ENCODE results near the gene LTBP1. TPM values are rescaled to one million over a fixed set of nuclear protein-coding genes. Genes with fewer than 3 reads are reported as not detected.
"Not testable (repeated sequence)": the region's sequence is repeated elsewhere in the genome, so short reads cannot be mapped to it uniquely, and the experiment has no call there.

Gene LTBP1
- total RNA-seq, 1 experiment from 2014 or later: 11.8 TPM

DNA sequence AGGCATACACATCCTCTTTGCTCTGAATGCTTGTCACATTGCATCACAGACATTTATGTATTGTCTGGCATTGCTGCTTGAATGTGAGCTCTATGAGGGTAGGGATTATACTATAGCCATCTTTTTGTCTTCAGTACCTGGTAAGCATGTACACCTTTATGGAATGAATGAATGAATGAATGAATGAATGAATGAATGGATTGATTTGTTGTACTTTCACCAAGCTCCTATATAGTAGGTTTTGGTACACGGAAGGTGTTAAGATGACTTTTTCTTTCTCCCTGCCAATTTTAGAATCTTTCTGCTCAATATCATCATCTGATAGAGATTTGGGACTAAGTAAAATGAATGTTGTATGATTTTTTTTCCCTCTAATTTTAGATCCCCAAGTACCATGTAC, 13.5 kb downstream of the LTBP1 start:
- no peak overlapping the region for H3K9ac ChIP-seq (ENCODE audit: low read length)
- no peaks in the 10 kb centered on the region for H4K20me1 ChIP-seq (ENCODE audit: insufficient read depth, low read depth, low read length)
- H3K4me1 ChIP-seq (ENCODE audit: low read length): no peaks in the 10 kb centered on the region
- H3K27ac ChIP-seq (ENCODE audit: low read length): no peak overlapping the region
- H3K79me2 ChIP-seq (ENCODE audit: low read length): no peaks in the 10 kb centered on the region
- no peak overlapping the region for H3K4me3 ChIP-seq (ENCODE audit: low read length)
- H3K36me3 ChIP-seq (ENCODE audit: insufficient read depth, low read length): no peaks in the 10 kb centered on the region
- H2AFZ ChIP-seq (ENCODE audit: low read length): no peak overlapping the region
- no peak overlapping the region for H3K4me2 ChIP-seq (ENCODE audit: low read depth, low read length, poor library complexity, severe bottlenecking)
- DNase-seq: no peak
- no peaks in the 10 kb centered on the region for H3K27me3 ChIP-seq (ENCODE audit: low read length)
- no peaks in the 10 kb centered on the region for H3K9me2 ChIP-seq (replicated peaks; ENCODE audit: insufficient read depth, low read length)
- H3K9me3 ChIP-seq (ENCODE audit: low read length): no peaks in the 10 kb centered on the region

DNA sequence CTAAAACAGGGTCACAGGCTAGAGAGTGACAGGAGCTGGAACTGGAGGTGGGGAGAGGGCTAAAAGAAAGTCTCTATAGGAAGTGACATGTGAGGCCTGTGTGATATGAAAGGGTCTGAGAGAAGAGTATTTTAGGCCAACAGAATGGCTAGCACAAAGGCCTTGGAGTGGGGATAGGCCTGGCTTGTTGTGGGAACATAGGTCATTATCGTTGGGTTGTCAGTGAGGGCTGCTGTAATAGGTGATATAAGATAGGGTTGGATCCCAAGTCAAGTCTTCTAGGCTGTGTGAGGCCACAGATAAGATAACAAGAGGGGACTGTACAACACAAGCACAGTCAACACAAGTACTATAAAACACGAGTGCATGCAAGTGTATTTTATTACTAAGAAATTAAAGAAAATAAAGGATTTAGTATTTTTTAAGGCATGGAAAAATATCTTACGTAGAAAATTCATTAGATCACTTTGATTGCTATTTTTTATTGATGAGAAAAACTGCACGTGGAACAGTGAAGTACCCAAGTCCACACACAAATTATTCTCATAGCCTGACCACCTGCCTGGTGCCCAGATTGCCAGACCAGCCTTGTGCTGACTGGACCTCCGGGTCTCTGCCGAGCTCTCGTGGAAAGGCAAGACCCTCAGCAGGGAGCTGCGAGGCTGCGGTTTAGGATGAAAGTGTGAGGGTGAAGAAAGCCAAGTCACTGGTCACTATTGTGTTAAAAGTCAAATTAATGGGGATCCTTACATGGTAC, 14.1 kb downstream of the LTBP1 start:
- Histone ChIP-seq H3K4me3 (ENCODE audit: low read length) (no peak overlapping the region), H2AFZ (ENCODE audit: low read length) (no peak overlapping the region), H3K9me2 (replicated peaks; ENCODE audit: insufficient read depth, low read length) (no peaks in the 10 kb centered on the region), H3K27me3 (ENCODE audit: low read length) (no peaks in the 10 kb centered on the region), H3K9me3 (ENCODE audit: low read length) (no peaks in the 10 kb centered on the region), H4K20me1 (ENCODE audit: insufficient read depth, low read depth, low read length) (no peaks in the 10 kb centered on the region), H3K4me2 (ENCODE audit: low read depth, low read length, poor library complexity, severe bottlenecking) (no peak overlapping the region), H3K79me2 (ENCODE audit: low read length) (no peaks in the 10 kb centered on the region), H3K9ac (ENCODE audit: low read length) (no peak overlapping the region), H3K27ac (ENCODE audit: low read length) (no peak overlapping the region), H3K4me1 (ENCODE audit: low read length) (no peaks in the 10 kb centered on the region), H3K36me3 (ENCODE audit: insufficient read depth, low read length) (no peaks in the 10 kb centered on the region)
- no peak for DNase-seq

DNA sequence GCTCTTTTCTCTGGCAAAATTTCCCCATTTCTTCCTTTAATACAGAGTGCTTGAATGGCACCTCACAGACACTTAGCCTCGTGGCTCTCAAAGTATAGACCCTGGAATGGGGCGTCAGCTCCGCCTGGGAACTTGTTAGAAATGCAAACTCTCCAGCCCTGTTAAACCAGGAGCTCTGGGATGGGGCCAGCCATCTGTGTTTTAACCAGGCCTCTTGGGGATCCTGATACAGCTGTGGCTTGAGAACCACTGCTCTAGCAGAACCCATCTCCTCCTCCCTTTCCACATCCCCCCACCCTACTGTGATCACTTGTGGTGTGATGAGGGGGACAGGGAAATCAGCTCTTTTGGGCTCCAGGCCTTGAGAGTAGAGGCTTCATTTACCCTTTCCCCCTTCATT, 15.9 kb downstream of the LTBP1 start:
- H3K27me3 ChIP-seq (ENCODE audit: low read length): no peaks in the 10 kb centered on the region
- H3K79me2 ChIP-seq (ENCODE audit: low read length): no peaks in the 10 kb centered on the region
- H4K20me1 ChIP-seq (ENCODE audit: insufficient read depth, low read depth, low read length): no peaks in the 10 kb centered on the region
- no peak overlapping the region for H3K27ac ChIP-seq (ENCODE audit: low read length)
- H2AFZ ChIP-seq (ENCODE audit: low read length): no peak overlapping the region
- no peak overlapping the region for H3K4me3 ChIP-seq (ENCODE audit: low read length)
- no peak for DNase-seq
- H3K36me3 ChIP-seq (ENCODE audit: insufficient read depth, low read length): no peaks in the 10 kb centered on the region
- H3K9me3 ChIP-seq (ENCODE audit: low read length): no peaks in the 10 kb centered on the region
- H3K4me2 ChIP-seq (ENCODE audit: low read depth, low read length, poor library complexity, severe bottlenecking): no peak overlapping the region
- no peaks in the 10 kb centered on the region for H3K4me1 ChIP-seq (ENCODE audit: low read length)
- H3K9ac ChIP-seq (ENCODE audit: low read length): no peak overlapping the region
- H3K9me2 ChIP-seq (replicated peaks; ENCODE audit: insufficient read depth, low read length): no peaks in the 10 kb centered on the region

DNA sequence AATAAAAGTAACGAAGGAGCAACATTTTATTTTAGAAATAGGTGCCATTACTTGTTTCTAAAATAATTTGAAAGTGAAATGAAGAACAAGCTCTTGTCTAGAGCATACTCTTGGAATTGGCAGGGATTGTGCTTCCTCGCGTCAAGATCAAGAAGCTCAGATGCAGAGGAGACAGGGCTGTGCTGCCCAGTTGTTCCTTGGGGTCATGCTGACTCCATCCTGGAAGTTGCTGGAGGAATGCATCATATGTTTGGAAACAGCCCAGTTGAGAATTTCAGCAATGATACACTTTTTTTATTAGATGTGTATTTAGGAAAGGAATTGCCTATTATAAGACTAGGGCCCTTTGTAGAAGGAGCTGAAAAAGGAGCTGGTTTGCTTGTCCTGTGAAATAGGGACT, 17.2 kb downstream of the LTBP1 start:
- Histone ChIP-seq H3K79me2 (ENCODE audit: low read length) (no peaks in the 10 kb centered on the region), H3K36me3 (ENCODE audit: insufficient read depth, low read length) (no peaks in the 10 kb centered on the region), H3K4me3 (ENCODE audit: low read length) (no peak overlapping the region)

DNA sequence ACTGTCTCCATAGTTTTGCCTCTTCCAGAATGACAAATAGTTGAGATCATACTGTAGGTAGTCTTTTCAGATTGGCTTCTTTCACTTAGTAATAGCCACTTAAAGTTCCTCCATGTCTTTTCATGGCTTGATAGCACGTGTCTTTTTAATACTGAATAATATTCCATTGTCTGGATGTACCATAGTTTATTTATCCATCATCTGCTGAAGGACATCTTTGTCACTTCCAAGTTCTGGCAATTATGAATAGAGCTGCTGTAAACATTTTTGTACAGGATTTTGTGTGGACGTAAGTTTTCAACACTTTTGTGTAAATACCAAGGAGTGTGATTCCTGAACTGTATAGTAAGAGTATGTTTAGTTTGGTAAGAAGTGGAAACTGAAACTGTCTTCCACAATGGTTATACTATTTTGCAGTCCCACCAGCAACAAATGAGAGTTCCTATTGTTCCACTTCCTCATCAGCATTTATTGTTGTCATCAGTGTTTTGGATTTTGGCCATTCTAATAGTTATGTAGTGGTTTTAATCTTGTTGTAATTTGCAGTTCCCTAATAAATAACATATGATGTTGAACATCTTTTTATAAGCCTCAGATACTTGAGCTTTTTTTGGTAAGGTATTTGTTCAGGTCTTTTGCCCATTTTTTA, 18.9 kb downstream of the LTBP1 start:
- Histone ChIP-seq H3K79me2 (ENCODE audit: low read length) (no peaks in the 10 kb centered on the region), H3K4me2 (ENCODE audit: low read depth, low read length, poor library complexity, severe bottlenecking) (no peak overlapping the region), H3K36me3 (ENCODE audit: insufficient read depth, low read length) (no peaks in the 10 kb centered on the region), H3K9ac (ENCODE audit: low read length) (no peak overlapping the region), H3K4me1 (ENCODE audit: low read length) (no peaks in the 10 kb centered on the region), H3K27ac (ENCODE audit: low read length) (no peak overlapping the region), H2AFZ (ENCODE audit: low read length) (no peak overlapping the region), H3K4me3 (ENCODE audit: low read length) (no peak overlapping the region), H3K9me2 (replicated peaks; ENCODE audit: insufficient read depth, low read length) (no peaks in the 10 kb centered on the region), H3K27me3 (ENCODE audit: low read length) (no peaks in the 10 kb centered on the region), H3K9me3 (ENCODE audit: low read length) (no peaks in the 10 kb centered on the region), H4K20me1 (ENCODE audit: insufficient read depth, low read depth, low read length) (no peaks in the 10 kb centered on the region)
- no peak for DNase-seq

More for the DNA sequence above, 17.2 kb downstream of the LTBP1 start:
- no peak overlapping the region for H3K4me2 ChIP-seq (ENCODE audit: low read depth, low read length, poor library complexity, severe bottlenecking)
- H3K27me3 ChIP-seq (ENCODE audit: low read length): no peaks in the 10 kb centered on the region
- no peak overlapping the region for H3K9ac ChIP-seq (ENCODE audit: low read length)
- H2AFZ ChIP-seq (ENCODE audit: low read length): no peak overlapping the region
- DNase-seq: no peak
- H4K20me1 ChIP-seq (ENCODE audit: insufficient read depth, low read depth, low read length): no peaks in the 10 kb centered on the region
- H3K27ac ChIP-seq (ENCODE audit: low read length): no peak overlapping the region
- H3K9me3 ChIP-seq (ENCODE audit: low read length): no peaks in the 10 kb centered on the region
- H3K4me1 ChIP-seq (ENCODE audit: low read length): no peaks in the 10 kb centered on the region
- no peaks in the 10 kb centered on the region for H3K9me2 ChIP-seq (replicated peaks; ENCODE audit: insufficient read depth, low read length)

DNA sequence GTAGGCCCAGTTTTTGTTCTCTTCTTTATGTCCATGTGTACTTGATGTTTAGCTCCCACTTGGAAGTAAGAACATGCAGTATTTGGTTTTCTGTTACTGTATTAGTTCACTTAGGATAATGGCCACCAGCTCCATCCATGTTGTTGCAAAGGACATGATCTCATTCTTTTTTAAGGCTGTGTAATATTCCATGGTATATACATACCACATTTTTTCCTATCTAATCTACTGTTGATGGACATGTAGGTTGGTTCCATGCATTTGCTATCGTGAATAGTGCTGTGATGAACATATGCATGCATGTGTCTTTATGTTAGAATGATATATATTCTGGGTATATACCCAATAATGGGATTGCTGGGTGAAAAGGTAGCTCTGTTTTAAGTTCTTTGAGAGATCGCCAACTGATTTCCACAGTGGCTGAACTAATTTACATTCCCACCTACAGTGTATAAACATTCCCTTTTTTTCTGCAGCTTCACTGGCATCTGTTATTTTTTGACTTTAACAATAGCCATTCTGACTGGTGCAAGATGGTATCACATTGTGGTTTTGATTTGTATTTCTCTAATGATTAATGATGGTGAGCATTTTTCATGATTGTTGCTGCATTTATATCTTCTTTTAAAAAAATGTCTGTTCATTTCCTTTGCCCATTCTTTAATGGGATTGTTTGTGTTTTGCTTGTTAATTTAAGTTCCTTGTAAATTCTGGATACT, 22.9 kb downstream of the LTBP1 start:
- Histone ChIP-seq H3K36me3 (ENCODE audit: insufficient read depth, low read length) (no peaks in the 10 kb centered on the region), H3K9ac (ENCODE audit: low read length) (no peak overlapping the region), H3K27ac (ENCODE audit: low read length) (no peak overlapping the region), H3K4me2 (ENCODE audit: low read depth, low read length, poor library complexity, severe bottlenecking) (no peak overlapping the region), H4K20me1 (ENCODE audit: insufficient read depth, low read depth, low read length) (no peaks in the 10 kb centered on the region), H3K27me3 (ENCODE audit: low read length) (no peaks in the 10 kb centered on the region), H3K79me2 (ENCODE audit: low read length) (no peaks in the 10 kb centered on the region), H3K9me3 (ENCODE audit: low read length) (no peaks in the 10 kb centered on the region; the same call in 1 of the 2 replicates), H3K9me2 (replicated peaks; ENCODE audit: insufficient read depth, low read length) (no peaks in the 10 kb centered on the region), H2AFZ (ENCODE audit: low read length) (no peak overlapping the region), H3K4me3 (ENCODE audit: low read length) (no peak overlapping the region), H3K4me1 (ENCODE audit: low read length) (no peaks in the 10 kb centered on the region)
- DNase-seq: no peak

DNA sequence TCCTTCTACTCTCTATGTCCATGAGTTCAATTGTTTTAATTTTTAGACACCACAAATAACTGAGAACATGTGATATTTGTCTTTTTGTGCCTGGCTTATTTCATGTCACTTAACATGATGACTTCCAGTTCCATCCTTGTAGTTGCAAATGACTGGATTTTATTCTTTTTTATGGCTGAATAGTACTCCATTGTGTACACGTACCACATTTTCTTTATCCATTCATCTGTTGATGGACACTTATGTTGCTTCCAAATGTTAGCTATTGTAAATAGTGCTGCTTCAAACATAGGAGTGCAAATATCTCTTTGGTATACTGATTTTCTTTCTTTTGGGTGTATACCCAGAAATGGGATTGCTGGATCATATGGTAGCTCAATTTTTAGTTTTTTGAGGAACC, 27.0 kb downstream of the LTBP1 start:
- H3K4me3 ChIP-seq (ENCODE audit: low read length); H3K9me2 ChIP-seq (replicated peaks; ENCODE audit: insufficient read depth, low read length); H3K36me3 ChIP-seq (ENCODE audit: insufficient read depth, low read length); H2AFZ ChIP-seq (ENCODE audit: low read length); H4K20me1 ChIP-seq (ENCODE audit: insufficient read depth, low read depth, low read length); DNase-seq; H3K27me3 ChIP-seq (ENCODE audit: low read length); H3K79me2 ChIP-seq (ENCODE audit: low read length); H3K27ac ChIP-seq (ENCODE audit: low read length); H3K9me3 ChIP-seq (ENCODE audit: low read length); H3K4me1 ChIP-seq (ENCODE audit: low read length); H3K9ac ChIP-seq (ENCODE audit: low read length); H3K4me2 ChIP-seq (ENCODE audit: low read depth, low read length, poor library complexity, severe bottlenecking): not testable (repeated sequence)

DNA sequence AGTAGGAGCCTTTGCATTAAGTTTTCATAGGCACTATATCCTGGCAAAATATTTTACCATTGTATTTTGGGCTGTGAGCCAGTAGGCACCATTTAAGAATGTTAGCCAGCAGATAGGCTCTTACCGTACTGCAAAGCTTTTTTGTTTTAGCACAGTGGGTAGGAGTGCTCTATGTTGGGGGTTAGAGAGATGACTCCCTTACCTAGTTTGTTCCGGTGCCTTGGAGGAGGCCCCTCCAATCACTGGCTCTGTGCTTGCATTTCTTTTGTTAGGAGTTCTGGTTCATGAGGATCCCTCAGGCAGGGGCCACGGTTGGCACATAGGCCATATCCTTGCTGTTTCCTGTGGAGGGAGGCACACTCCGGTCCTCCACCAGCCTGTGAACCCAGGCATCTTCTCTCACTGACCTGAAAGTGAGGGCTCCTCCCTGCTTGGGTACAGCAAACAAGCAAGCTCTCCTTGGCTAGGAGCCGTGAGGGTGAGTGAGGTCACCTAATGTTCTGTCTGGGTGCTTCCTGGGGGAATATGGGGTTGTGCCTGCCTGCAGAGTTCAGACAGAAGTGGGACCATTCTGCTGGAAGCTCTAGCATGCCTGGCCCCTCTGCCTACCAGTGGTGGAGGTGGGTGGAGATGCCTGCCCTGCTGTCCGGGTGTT, 29.8 kb downstream of the LTBP1 start:
- no peaks in the 10 kb centered on the region for H3K79me2 ChIP-seq (ENCODE audit: low read length)
- no peaks in the 10 kb centered on the region; the same call in 1 of the 2 replicates for H3K9me3 ChIP-seq (ENCODE audit: low read length)
- H3K36me3 ChIP-seq (ENCODE audit: insufficient read depth, low read length): no peaks in the 10 kb centered on the region
- H4K20me1 ChIP-seq (ENCODE audit: insufficient read depth, low read depth, low read length): no peaks in the 10 kb centered on the region
- no peak overlapping the region for H3K4me3 ChIP-seq (ENCODE audit: low read length)
- H3K9me2 ChIP-seq (replicated peaks; ENCODE audit: insufficient read depth, low read length): no peaks in the 10 kb centered on the region
- H3K9ac ChIP-seq (ENCODE audit: low read length): no peak overlapping the region
- H3K4me2 ChIP-seq (ENCODE audit: low read depth, low read length, poor library complexity, severe bottlenecking): no peak overlapping the region
- H3K4me1 ChIP-seq (ENCODE audit: low read length): no peaks in the 10 kb centered on the region
- H3K27me3 ChIP-seq (ENCODE audit: low read length): no peaks in the 10 kb centered on the region
- no peak overlapping the region for H3K27ac ChIP-seq (ENCODE audit: low read length)
- no peak for DNase-seq
- no peak overlapping the region for H2AFZ ChIP-seq (ENCODE audit: low read length)
